Common myeloid progenitor, CD34-positive (primary cell): Measurements from ENCODE around the gene TACC2.

ENCODE experiments used
- CTCF ChIA-PET: fragments of 350-600 bp; sonication (Branson Sonifier 250); formaldehyde crosslinking; loops from one replicate; lab custom pipeline; 2021; ENCODE audit warnings: antibody characterized with exemption; lab: Charles Lee
- POLR2A ChIA-PET: fragments of 350-600 bp; sonication (Branson Sonifier 250); formaldehyde crosslinking; loops from one replicate; lab custom pipeline; 2021; ENCODE audit warnings: antibody characterized with exemption; lab: Charles Lee
- DNase-seq, 3 donors: peaks; one replicate each; pipeline versions ENCODE4 v3.0.0 to v3.0.0-alpha.2; 2013
- H3K27ac ChIP-seq, 2 experiments: 1 replicate in 1 of 2; 2 replicates in 1 of 2; pipeline ENCODE4 v1.7.0; 2013; ENCODE audit warnings: inconsistent platforms in 2 of 2, low read length in 2 of 2, mild to moderate bottlenecking in 2 of 2, low read depth in 1 of 2, moderate library complexity in 1 of 2; ENCODE audit not compliant: severe bottlenecking in 2 of 2, insufficient read depth in 1 of 2, poor library complexity in 1 of 2
- H3K27me3 ChIP-seq, 5 experiments: replicated peaks in 2 of 5; 1 replicate in 3 of 5; 2 replicates in 2 of 5; pipeline versions ENCODE4 v1.6.1 to v1.7.0; 2013; ENCODE audit warnings: low read length in 4 of 5, mild to moderate bottlenecking in 2 of 5, moderate library complexity in 2 of 5, inconsistent platforms in 1 of 5; ENCODE audit not compliant: insufficient read depth in 5 of 5, control insufficient read depth in 4 of 5
- H3K36me3 ChIP-seq, 4 experiments: 1 replicate in 2 of 4; 2 replicates in 2 of 4; pipeline versions ENCODE4 v1.6.1 to v1.7.0; 2013; ENCODE audit warnings: low read length in 3 of 4, control low read depth in 1 of 4, mild to moderate bottlenecking in 1 of 4; ENCODE audit not compliant: control insufficient read depth in 4 of 4, insufficient read depth in 4 of 4
- H3K4me1 ChIP-seq, 4 experiments: 1 replicate in 3 of 4; 2 replicates in 1 of 4; pipeline versions ENCODE4 v1.6.1 to v1.7.1; 2013; ENCODE audit warnings: low read length in 3 of 4, mild to moderate bottlenecking in 3 of 4, control low read depth in 1 of 4, inconsistent platforms in 1 of 4, moderate library complexity in 1 of 4; ENCODE audit not compliant: control insufficient read depth in 4 of 4, insufficient read depth in 4 of 4; ENCODE audit errors: control extremely low read depth in 1 of 4
- H3K4me3 ChIP-seq, 7 experiments: 1 replicate in 4 of 7; 2 replicates in 3 of 7; pipeline versions ENCODE4 v1.5.1 to v1.7.0; 2013; ENCODE audit warnings: mild to moderate bottlenecking in 7 of 7, low read length in 6 of 7, moderate library complexity in 6 of 7, inconsistent platforms in 2 of 7, low read depth in 2 of 7, control low read depth in 1 of 7; ENCODE audit not compliant: insufficient read depth in 4 of 7, control insufficient read depth in 1 of 7; ENCODE audit errors: extremely low read depth in 1 of 7
- H3K9me3 ChIP-seq, 5 experiments: 1 replicate in 4 of 5; 2 replicates in 1 of 5; pipeline versions ENCODE4 v1.6.1 to v1.7.1; 2013; ENCODE audit warnings: low read length in 4 of 5, mild to moderate bottlenecking in 2 of 5, inconsistent platforms in 1 of 5, low read depth in 1 of 5, moderate library complexity in 1 of 5; ENCODE audit not compliant: control insufficient read depth in 4 of 5, insufficient read depth in 2 of 5; ENCODE audit errors: control extremely low read depth in 1 of 5
- WGBS: methylation state at CpG from one replicate; pipeline ENCODE4 v1.1.5; 2013; ENCODE audit not compliant: insufficient coverage; 5-methylcytosine and 5-hydroxymethylcytosine counted together

Gene TACC2

DNA sequence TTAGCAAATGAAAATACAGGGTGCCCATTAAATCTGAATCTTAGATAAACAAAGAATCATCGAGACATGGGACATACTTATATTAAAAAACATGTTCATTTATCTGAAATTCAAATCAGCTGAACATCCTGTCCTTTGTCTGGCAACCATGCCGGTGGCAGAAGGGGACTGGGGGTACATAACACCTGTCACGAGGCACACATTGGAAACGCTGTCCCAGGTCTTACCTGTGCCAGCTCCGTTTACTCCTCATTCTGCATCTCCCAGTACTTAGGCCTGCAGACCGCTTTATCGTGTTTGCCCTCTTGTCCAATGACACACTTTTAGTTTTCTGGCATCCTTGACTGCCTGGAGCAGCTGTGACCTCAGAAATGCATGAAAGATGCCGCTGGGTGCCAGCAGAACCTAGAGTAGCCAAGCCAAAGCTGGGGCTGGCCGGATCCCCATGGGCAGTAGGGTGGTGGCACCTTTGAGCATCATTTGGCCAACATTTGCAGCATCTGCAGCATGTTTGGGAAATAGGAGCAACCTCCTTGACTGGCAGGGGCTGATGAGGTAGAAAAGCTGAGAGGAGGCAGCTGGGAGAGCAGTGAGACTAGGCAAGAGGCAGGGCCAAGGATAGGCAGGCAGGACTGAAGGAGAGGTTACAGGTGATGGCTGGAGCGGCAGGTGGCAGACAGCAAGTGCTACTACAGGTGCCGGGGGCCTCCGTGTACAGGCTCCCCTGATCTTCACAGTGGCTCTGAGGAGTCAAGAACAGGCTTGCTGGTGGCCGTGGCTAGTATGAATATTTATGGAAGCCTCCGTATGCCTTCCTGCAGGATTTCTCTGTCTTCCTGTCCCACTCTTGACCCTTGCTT lies 219.8 kb downstream of the TACC2 start:
- H3K4me1 ChIP-seq: no peaks in the 10 kb centered on the region
- CTCF ChIA-PET: no interaction called here
- H3K4me3 ChIP-seq: no peak overlapping the region

DNA sequence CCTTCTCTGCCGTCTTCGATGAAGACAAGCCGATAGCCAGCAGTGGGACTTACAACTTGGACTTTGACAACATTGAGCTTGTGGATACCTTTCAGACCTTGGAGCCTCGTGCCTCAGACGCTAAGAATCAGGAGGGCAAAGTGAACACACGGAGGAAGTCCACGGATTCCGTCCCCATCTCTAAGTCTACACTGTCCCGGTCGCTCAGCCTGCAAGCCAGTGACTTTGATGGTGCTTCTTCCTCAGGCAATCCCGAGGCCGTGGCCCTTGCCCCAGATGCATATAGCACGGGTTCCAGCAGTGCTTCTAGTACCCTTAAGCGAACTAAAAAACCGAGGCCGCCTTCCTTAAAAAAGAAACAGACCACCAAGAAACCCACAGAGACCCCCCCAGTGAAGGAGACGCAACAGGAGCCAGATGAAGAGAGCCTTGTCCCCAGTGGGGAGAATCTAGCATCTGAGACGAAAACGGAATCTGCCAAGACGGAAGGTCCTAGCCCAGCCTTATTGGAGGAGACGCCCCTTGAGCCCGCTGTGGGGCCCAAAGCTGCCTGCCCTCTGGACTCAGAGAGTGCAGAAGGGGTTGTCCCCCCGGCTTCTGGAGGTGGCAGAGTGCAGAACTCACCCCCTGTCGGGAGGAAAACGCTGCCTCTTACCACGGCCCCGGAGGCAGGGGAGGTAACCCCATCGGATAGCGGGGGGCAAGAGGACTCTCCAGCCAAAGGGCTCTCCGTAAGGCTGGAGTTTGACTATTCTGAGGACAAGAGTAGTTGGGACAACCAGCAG lies 221.7 kb downstream of the TACC2 start:
- H3K36me3 ChIP-seq: no peaks in the 10 kb centered on the region
- peaks cover 0 to 16% (median 4%) of the 10 kb centered on the region in 5 experiments for H3K27me3 ChIP-seq
- H3K9me3 ChIP-seq: peaks cover 0 to 5% (median 0%) of the 10 kb centered on the region in 5 experiments
- 95% methylated on average over 24 of the region's 30 CpGs for WGBS
- CTCF ChIA-PET: no interaction called here
- H3K27ac ChIP-seq: no peak overlapping the region
- no peak for DNase-seq
- H3K4me1 ChIP-seq: no peaks in the 10 kb centered on the region
- H3K4me3 ChIP-seq: no peak overlapping the region
- POLR2A ChIA-PET: no interaction called here

More for the DNA sequence above, 219.8 kb downstream of the TACC2 start:
- DNase-seq: no peak
- POLR2A ChIA-PET: no interaction called here
- Histone ChIP-seq H3K36me3 (no peaks in the 10 kb centered on the region), H3K27ac (no peak overlapping the region), H3K9me3 (peaks cover 0 to 5% (median 0%) of the 10 kb centered on the region in 5 experiments), H3K27me3 (peaks cover 0 to 4% (median 0%) of the 10 kb centered on the region in 5 experiments)
- WGBS: 92% methylated on average over 13 of the region's 14 CpGs

DNA sequence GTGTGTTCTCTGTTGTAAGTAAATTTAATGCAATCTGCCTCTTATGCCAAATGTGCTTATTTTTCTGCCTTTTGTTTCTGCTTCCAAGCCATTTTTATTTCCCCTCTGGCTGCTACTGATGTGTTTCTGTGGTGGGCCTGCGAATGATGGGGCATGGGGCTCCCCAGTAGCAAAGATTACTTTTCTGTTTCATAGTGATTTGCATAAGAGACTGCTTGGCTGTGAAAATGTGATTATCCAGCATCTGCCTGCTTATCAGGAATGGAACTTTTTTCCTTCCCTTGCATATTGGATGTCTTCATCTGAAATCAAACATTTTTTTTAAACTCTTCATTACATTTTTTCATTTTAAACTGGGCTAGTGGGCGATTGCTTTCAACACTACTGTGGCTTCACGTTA lies 224.4 kb downstream of the TACC2 start:
- Histone ChIP-seq H3K4me3 (no peak overlapping the region), H3K27ac (no peak overlapping the region), H3K9me3 (peaks cover 0 to 5% (median 0%) of the 10 kb centered on the region in 5 experiments), H3K36me3 (no peaks in the 10 kb centered on the region), H3K4me1 (no peaks in the 10 kb centered on the region), H3K27me3 (peaks cover 0 to 18% (median 8%) of the 10 kb centered on the region in 5 experiments)
- POLR2A ChIA-PET: no interaction called here
- 83% methylated on average over 2 of the region's 3 CpGs for WGBS
- no peak for DNase-seq
- CTCF ChIA-PET: no interaction called here

DNA sequence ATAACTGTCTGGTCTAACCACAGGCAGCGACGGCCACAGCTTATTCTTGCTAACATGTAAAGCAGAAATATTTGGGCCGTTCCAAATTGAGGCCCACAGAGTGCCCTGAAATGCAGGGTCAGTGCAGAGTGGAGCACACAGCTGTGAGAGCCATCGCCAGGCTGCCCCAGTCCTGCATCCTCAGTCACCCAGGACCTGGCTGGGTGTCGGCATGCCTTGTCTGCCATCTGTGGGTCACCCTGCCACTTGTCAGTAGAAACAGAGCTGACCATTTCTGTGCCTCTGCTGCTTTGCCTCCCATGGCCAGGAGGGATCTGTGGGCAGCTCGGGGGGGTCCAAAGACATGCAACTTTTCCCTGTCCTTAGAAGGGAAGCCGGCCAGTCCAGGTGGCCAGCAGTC lies 224.8 kb downstream of the TACC2 start:
- no peak for DNase-seq
- H3K27ac ChIP-seq: no peak overlapping the region
- H3K4me1 ChIP-seq: no peaks in the 10 kb centered on the region
- WGBS: 98% methylated on average over 6 of the region's 7 CpGs
- no peak overlapping the region for H3K4me3 ChIP-seq
- H3K36me3 ChIP-seq: no peaks in the 10 kb centered on the region
- H3K9me3 ChIP-seq: peaks cover 0 to 5% (median 0%) of the 10 kb centered on the region in 5 experiments
- ChIA-PET POLR2A (no interaction called here), CTCF (no interaction called here)
- peaks cover 0 to 18% (median 8%) of the 10 kb centered on the region in 5 experiments for H3K27me3 ChIP-seq

DNA sequence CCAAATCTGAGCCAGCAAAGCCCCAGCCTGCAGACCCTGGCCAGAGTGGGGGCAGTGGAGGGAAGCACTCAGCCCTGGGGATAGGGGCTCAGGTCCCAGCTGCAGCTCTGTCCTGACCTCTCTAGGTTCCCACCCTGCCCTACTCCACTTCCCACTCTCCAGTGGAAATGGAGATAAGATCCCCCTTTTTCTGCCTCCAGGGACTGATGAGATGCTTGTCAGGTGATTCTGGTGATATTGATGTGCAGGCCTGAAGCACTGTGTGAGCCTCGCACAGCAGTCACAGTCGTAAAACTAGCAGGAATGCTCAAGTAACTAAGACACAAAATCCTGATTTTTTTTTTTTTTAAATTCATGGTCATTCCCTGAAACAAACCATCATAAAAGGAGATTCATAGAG lies 227.1 kb downstream of the TACC2 start:
- Histone ChIP-seq H3K27ac (no peak overlapping the region), H3K36me3 (no peaks in the 10 kb centered on the region), H3K4me1 (no peaks in the 10 kb centered on the region), H3K9me3 (peaks cover 0 to 3% (median 0%) of the 10 kb centered on the region in 5 experiments), H3K4me3 (no peak overlapping the region), H3K27me3 (peaks cover 0 to 18% (median 11%) of the 10 kb centered on the region in 5 experiments)
- POLR2A ChIA-PET: no interaction called here
- WGBS: no CpG with 5 or more reads among the region's 2 CpGs
- DNase-seq: no peak
- CTCF ChIA-PET: no interaction called here

DNA sequence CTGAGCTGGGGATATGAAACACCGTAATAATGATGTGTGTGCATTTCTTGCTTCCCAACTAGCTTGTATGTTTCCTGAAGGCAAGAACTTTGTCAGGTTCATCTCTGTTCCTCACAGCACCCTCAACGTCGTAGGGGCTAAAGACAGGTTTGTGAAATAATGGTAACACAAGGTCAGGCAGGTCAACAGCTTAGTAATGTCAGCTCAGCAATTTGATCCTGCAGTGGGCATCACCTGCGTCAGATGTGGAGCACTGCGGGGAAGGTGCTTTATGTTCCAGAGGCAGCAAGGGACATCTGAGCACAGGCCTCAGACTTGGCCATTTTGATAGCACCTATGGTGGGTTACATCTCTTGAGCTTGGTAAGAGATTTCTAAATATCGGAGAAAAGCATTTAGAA lies 230.4 kb downstream of the TACC2 start:
- Histone ChIP-seq H3K9me3 (no peaks in the 10 kb centered on the region), H3K4me1 (no peaks in the 10 kb centered on the region), H3K4me3 (no peak overlapping the region), H3K27me3 (peaks cover 0 to 44% (median 8%) of the 10 kb centered on the region in 5 experiments), H3K36me3 (no peaks in the 10 kb centered on the region), H3K27ac (no peak overlapping the region)
- ChIA-PET CTCF (no interaction called here), POLR2A (no interaction called here)
- no peak for DNase-seq
- 96% methylated on average over 5 of the region's 6 CpGs for whole genome bisulfite sequencing

DNA sequence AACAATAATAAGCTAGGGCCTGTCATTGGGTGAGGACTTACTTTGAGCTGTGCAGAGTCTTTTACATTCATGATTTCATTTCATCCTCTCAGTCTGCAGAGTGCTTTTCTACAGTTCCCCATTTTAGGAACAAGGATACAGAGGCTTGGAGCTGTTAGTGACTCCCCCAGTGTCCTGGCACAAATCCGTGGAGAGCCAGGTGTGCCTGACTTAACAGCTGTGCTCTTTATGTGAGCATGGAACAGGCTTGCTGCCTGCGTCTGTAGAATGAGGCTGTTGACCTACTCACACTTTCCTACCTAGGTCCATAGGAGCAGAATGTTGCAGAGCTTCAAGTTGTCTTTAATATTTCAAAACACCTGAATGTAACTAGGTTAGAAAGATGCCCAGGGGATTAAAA lies 231.8 kb downstream of the TACC2 start:
- POLR2A ChIA-PET: interaction anchor here (0.6 kb wide), 1 partner anchor 225 kb away, joined by 4 read pairs; no protein-coding TSS in a partner anchor

More for the DNA sequence above, 231.8 kb downstream of the TACC2 start:
- WGBS: 73% methylated on average over 1 of the region's 2 CpGs
- Histone ChIP-seq H3K27me3 (peaks cover 2 to 42% (median 5%) of the 10 kb centered on the region in 5 experiments), H3K9me3 (no peaks in the 10 kb centered on the region), H3K4me3 (no peak overlapping the region), H3K27ac (no peak overlapping the region), H3K4me1 (peaks cover 0 to 4% (median 3%) of the 10 kb centered on the region in 4 experiments), H3K36me3 (no peaks in the 10 kb centered on the region)
- no peak for DNase-seq
- CTCF ChIA-PET: no interaction called here
